H9 (cell line): Measurements from ENCODE around the gene ZNRF4. TPM values are rescaled to one million over a fixed set of nuclear protein-coding genes. Genes with fewer than 3 reads are reported as not detected.

Experiments
- DNase-seq: peaks from one replicate; pipeline ENCODE4 v3.0.0-alpha.2; 2017
- H2AFZ ChIP-seq: one replicate; pipeline ENCODE4 v1.6.1; 2013; ENCODE audit warnings: mild to moderate bottlenecking, low read length, control low read depth, moderate library complexity
- H2AK5ac ChIP-seq: 2 replicates; pipeline ENCODE4 v1.6.1; 2013; ENCODE audit warnings: low read length, control low read depth, mixed read lengths; ENCODE audit not compliant: insufficient read length
- H2BK120ac ChIP-seq: one replicate; pipeline ENCODE4 v1.6.1; 2013; ENCODE audit warnings: low read depth, mild to moderate bottlenecking, low read length, control low read depth, inconsistent platforms; ENCODE audit not compliant: poor library complexity, severe bottlenecking
- H2BK12ac ChIP-seq: 2 replicates; pipeline ENCODE4 v1.6.1; 2013; ENCODE audit warnings: low read length, control low read depth, mixed read lengths, low read depth; ENCODE audit not compliant: insufficient read length
- H2BK15ac ChIP-seq: 2 replicates; pipeline ENCODE4 v1.6.1; 2013; ENCODE audit warnings: low read depth, low read length, control low read depth
- H2BK20ac ChIP-seq: one replicate; pipeline ENCODE4 v1.6.1; 2013; ENCODE audit warnings: low read depth, mild to moderate bottlenecking, low read length, control low read depth, inconsistent platforms; ENCODE audit not compliant: poor library complexity, severe bottlenecking
- H2BK5ac ChIP-seq: 2 replicates; pipeline ENCODE4 v1.6.1; 2013; ENCODE audit warnings: low read length, control low read depth, mixed read lengths; ENCODE audit not compliant: insufficient read length
- H3K14ac ChIP-seq: 2 replicates; pipeline ENCODE4 v1.6.1; 2013; ENCODE audit warnings: low read length, control low read depth; ENCODE audit not compliant: insufficient read depth
- H3K18ac ChIP-seq: 2 replicates; pipeline ENCODE4 v1.6.1; 2013; ENCODE audit warnings: low read depth, mild to moderate bottlenecking, mixed read lengths, low read length, control low read depth; ENCODE audit not compliant: insufficient read length
- H3K23ac ChIP-seq: 2 replicates; pipeline ENCODE4 v1.6.1; 2013; ENCODE audit warnings: low read length, control low read depth, mixed read lengths, low read depth; ENCODE audit not compliant: insufficient read length
- H3K23me2 ChIP-seq: 2 replicates; pipeline ENCODE4 v1.6.1; 2013; ENCODE audit warnings: low read depth, mild to moderate bottlenecking, mixed read lengths, low read length, control low read depth; ENCODE audit not compliant: insufficient read length, poor library complexity, severe bottlenecking
- H3K27ac ChIP-seq: 2 replicates; pipeline ENCODE4 v1.5.1; 2013; ENCODE audit warnings: low read length, control low read depth, mixed read lengths, low read depth; ENCODE audit not compliant: insufficient read length
- H3K27me3 ChIP-seq: 2 replicates; pipeline ENCODE4 v1.6.1; 2013; ENCODE audit warnings: low read length, control low read depth, inconsistent platforms; ENCODE audit not compliant: insufficient read depth
- H3K4ac ChIP-seq: 2 replicates; pipeline ENCODE4 v1.6.1; 2013; ENCODE audit warnings: low read depth, mild to moderate bottlenecking, control low read depth, inconsistent platforms, low read length, moderate library complexity
- H3K4me1 ChIP-seq: 2 replicates; pipeline ENCODE4 v1.6.1; 2013; ENCODE audit warnings: low read length, control low read depth, inconsistent platforms; ENCODE audit not compliant: insufficient read depth
- H3K4me2 ChIP-seq: 2 replicates; pipeline ENCODE4 v1.6.1; 2013; ENCODE audit warnings: low read length, control low read depth, mixed read lengths; ENCODE audit not compliant: insufficient read length, insufficient read depth
- H3K56ac ChIP-seq: 2 replicates; pipeline ENCODE4 v1.6.1; 2013; ENCODE audit warnings: low read depth, mild to moderate bottlenecking, mixed read lengths, low read length, control low read depth; ENCODE audit not compliant: insufficient read length
- H3K79me1 ChIP-seq: 2 replicates; pipeline ENCODE4 v1.6.1; 2013; ENCODE audit warnings: low read depth, mild to moderate bottlenecking, moderate library complexity, low read length, control low read depth, inconsistent platforms; ENCODE audit not compliant: insufficient read depth, poor library complexity, severe bottlenecking
- H3K79me2 ChIP-seq: 2 replicates; pipeline ENCODE4 v1.6.1; 2013; ENCODE audit warnings: low read length, control low read depth, inconsistent platforms; ENCODE audit not compliant: insufficient read depth
- H3K9ac ChIP-seq: 2 replicates; pipeline ENCODE4 v1.6.1; 2013; ENCODE audit warnings: low read length, control low read depth, mixed read lengths; ENCODE audit not compliant: insufficient read length; ENCODE audit errors: extremely low read depth
- H3K9me3 ChIP-seq: one replicate; pipeline ENCODE4 v1.6.1; 2013; ENCODE audit warnings: low read depth, low read length, inconsistent platforms; ENCODE audit not compliant: control insufficient read depth
- H3T11ph ChIP-seq: one replicate; pipeline ENCODE4 v1.6.1; 2013; ENCODE audit warnings: mild to moderate bottlenecking, low read length, control low read depth, inconsistent platforms
- H4K20me1 ChIP-seq: one replicate; pipeline ENCODE4 v1.6.1; 2013; ENCODE audit not compliant: control insufficient read depth, insufficient read length, insufficient read depth
- H4K5ac ChIP-seq: 2 replicates; pipeline ENCODE4 v1.6.1; 2013; ENCODE audit warnings: low read depth, mild to moderate bottlenecking, mixed read lengths, low read length, control low read depth; ENCODE audit not compliant: insufficient read length
- H4K8ac ChIP-seq: replicated peaks from 2 replicates; pipeline ENCODE4 v1.6.1; 2013; ENCODE audit warnings: low read length, control low read depth, mixed read lengths, low read depth; ENCODE audit not compliant: insufficient read length
- H4K91ac ChIP-seq: 2 replicates; pipeline ENCODE4 v1.6.1; 2013; ENCODE audit warnings: low read depth, mild to moderate bottlenecking, moderate library complexity, mixed read lengths, low read length, control low read depth; ENCODE audit not compliant: insufficient read length
- H3K27ac Mint-ChIP-seq, 3 experiments: 2 replicates in 2 of 3; 3 replicates in 1 of 3; pipeline ENCODE4 v1.8.0; 2020 to 2021; ENCODE audit warnings: mixed read lengths in 3 of 3, mild to moderate bottlenecking in 1 of 3, moderate library complexity in 1 of 3
- H3K27me3 Mint-ChIP-seq: 2 replicates; pipeline ENCODE4 v1.8.0; 2021; ENCODE audit warnings: low read depth, mild to moderate bottlenecking, moderate library complexity, mixed read lengths
- H3K36me3 Mint-ChIP-seq, 3 experiments: 2 replicates in 2 of 3; 3 replicates in 1 of 3; pipeline ENCODE4 v1.8.0; 2020 to 2021; ENCODE audit warnings: low read depth in 3 of 3, mixed read lengths in 3 of 3; ENCODE audit not compliant: insufficient read depth in 1 of 3
- H3K4me1 Mint-ChIP-seq, 2 experiments: 2 replicates each; pipeline ENCODE4 v1.8.0; 2020; ENCODE audit warnings: mixed read lengths in 2 of 2
- H3K4me3 Mint-ChIP-seq, 2 experiments: 2 replicates in 1 of 2; 3 replicates in 1 of 2; pipeline ENCODE4 v1.8.0; 2020 to 2021; ENCODE audit warnings: mild to moderate bottlenecking in 2 of 2, mixed read lengths in 2 of 2, moderate library complexity in 1 of 2
- H3K9me3 Mint-ChIP-seq, 2 experiments: 2 replicates in 1 of 2; 3 replicates in 1 of 2; pipeline ENCODE4 v1.8.0; 2020; ENCODE audit warnings: mild to moderate bottlenecking in 2 of 2, mixed read lengths in 2 of 2, moderate library complexity in 1 of 2
- CTCF ChIP-seq: fragments of 200-600 bp; sonication (generic); conservative IDR thresholded peaks from 3 replicates; pipeline ENCODE4 v1.8.0; 2021; ENCODE audit warnings: antibody characterized with exemption, mild to moderate bottlenecking
- WGBS: extraction: QIAGEN DNeasy Blood & Tissue Kit; methylation state at CpG from one replicate; pipeline ENCODE4 v1.1.7; 2013; ENCODE audit warnings: missing lambda C conversion rate, low lambda C conversion rate, mixed read lengths; ENCODE audit not compliant: insufficient read length; ENCODE audit errors: extremely low coverage; 5-methylcytosine and 5-hydroxymethylcytosine counted together
- total RNA-seq: library from RNA; stranded (reverse); gene quantifications from 2 replicates; pipeline ENCODE4 v1.2.1, GENCODE V29; 2021

ZNRF4 gene
- total RNA-seq, 1 experiment from 2014 or later = not detected

GRCh38 chr19:5495792-5496191, 40.6 kb downstream of the ZNRF4 start:
- Histone ChIP-seq H4K20me1 (peaks cover 3% of the 10 kb centered on the region), H3K27me3 (peaks cover 33% of the 10 kb centered on the region; the same call in 1 of the 2 replicates), H3K23me2 (no peaks in the 10 kb centered on the region), H3K14ac (no peak overlapping the region), H2BK15ac (no peak overlapping the region), H3K56ac (no peak overlapping the region), H2BK12ac (no peak overlapping the region), H3K4me1 (no peaks in the 10 kb centered on the region), H2BK5ac (no peak overlapping the region), H2BK120ac (no peak overlapping the region), H2BK20ac (no peak overlapping the region), H2AK5ac (no peak overlapping the region), H4K91ac (no peak overlapping the region), H2AFZ (no peak overlapping the region), H3K9ac (no peak overlapping the region), H4K5ac (no peak overlapping the region), H3K23ac (no peak overlapping the region), H4K8ac (no peak overlapping the region), H3K4me2 (no peak overlapping the region), H3K79me1 (no peaks in the 10 kb centered on the region), H3K27ac (no peak overlapping the region), H3K18ac (no peak overlapping the region), H3K4ac (no peak overlapping the region), H3K79me2 (no peaks in the 10 kb centered on the region), H3K9me3 (no peaks in the 10 kb centered on the region), H3T11ph (no peak overlapping the region)
- Mint-ChIP-seq H3K36me3 (peaks cover 0 to 3% (median 2%) of the 10 kb centered on the region in 3 experiments; a peak in 4 of 7 replicates), H3K4me1 (peaks cover 11 to 36% of the 10 kb centered on the region in 2 experiments), H3K4me3 (no peak overlapping the region), H3K9me3 (peaks cover 9 to 12% of the 10 kb centered on the region in 2 experiments; a peak in 3 of 5 replicates), H3K27me3 (peaks cover 96% of the 10 kb centered on the region), H3K27ac (no peak overlapping the region)
- no peak for DNase-seq
- WGBS = no CpG with 5 or more reads among the region's 5 CpGs
- no peak for TF ChIP-seq CTCF
